Measurements from ENCODE around the gene RAPGEF5.

The RAPGEF5 gene

DNA sequence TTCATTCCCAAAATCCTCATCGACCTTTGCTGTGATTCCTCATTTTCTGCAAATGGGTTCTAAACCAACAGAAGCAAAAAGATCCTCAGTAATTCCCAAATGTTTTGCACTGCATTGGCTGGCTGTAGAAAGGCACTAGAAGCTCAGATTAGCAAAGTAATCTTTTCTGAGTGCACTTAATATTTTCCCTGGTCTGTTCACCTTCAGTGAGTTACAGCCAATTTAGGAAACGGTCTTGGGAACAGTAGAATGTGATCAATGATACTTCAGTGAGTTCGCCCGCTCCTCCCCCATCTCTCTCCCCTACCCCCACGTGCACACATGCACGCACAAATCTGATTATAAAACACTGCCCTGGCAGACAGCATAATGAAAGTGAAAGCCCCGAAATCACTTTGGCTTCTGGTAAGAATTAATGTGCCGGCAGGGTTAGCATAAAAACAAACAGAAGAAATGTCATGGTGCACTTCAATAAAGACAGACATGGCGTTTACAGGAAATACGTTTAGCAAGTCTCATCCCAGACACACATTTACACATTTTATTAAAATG is 209.9 kb downstream of the RAPGEF5 start:
- no peak for DNase-seq

DNA sequence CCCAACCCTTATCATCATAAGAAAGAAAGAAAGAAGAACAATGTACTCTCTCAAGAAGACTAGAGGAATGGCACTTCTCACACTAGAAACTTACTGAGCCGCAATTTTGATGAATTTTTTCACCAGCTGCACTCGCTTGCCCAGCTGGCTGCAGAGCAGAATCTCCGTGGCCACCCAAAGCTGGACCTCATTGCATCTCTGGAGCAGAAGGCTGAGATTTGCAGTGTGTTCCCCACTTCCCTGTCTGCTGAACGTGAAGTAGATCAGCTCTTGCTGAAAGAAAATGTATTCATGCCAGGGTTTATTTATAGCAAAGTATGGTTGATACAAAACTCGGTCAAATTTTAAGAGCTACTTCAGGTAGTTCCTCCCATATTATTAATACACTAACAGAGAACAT is 212.0 kb downstream of the RAPGEF5 start:
- DNase-seq = no peak

DNA sequence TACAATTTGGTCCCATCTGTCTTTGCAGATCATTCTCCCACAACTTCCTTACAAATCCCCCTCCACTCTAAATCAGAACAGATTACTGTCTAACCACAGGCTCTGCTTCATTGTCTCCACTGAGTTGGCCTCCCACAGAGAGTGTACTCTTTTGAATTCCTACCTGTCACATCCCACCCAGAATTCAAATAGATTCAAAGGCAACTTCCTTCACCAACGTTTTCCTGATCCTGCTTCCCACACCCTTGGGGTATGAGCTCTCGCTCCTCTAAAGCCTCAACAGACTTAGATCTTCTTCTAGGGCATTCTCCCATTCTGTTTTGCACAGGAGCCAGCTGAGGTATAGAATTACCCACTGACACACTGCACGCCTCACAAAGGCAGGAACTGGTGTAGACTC is 213.5 kb downstream of the RAPGEF5 start:
- no peak for DNase-seq

DNA sequence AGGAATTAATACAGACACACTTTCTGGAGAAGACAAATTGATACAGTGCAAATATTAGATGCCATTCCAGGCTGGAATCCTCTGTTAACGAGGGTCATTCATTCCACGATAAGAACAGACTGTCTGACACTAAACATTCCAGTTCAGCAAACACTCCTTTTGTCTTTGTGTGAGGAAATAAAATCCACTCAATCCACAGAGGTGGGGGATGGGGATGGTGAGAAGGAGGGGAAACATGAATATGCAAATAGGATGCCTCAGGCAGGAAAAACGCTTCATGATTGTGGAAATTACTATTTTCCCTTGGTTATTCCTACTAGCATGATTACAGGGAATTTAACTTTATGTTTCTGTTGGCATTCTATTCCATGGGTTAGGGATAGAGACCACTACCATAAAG is 214.4 kb downstream of the RAPGEF5 start:
- no peak for DNase-seq

DNA sequence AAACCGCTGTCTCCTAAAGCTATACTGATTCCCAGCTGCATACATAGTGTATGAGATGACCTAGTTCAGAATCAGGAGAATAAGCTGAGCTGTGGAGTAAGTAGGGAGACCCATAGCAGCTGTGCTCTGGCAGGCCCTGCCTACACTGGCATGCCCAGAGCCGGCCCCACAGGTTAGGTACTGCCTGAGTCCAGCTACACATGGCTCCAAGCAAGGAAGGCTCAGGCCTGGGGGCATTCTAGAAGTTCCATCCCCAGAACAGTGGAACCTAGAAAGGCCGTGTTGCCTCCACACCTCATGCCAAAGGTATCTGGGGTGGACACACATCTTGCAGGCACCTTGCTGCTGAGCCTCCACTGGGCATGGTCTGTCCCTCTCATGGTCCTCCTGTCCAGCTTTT is 215.6 kb downstream of the RAPGEF5 start:
- DNase-seq = no peak

DNA sequence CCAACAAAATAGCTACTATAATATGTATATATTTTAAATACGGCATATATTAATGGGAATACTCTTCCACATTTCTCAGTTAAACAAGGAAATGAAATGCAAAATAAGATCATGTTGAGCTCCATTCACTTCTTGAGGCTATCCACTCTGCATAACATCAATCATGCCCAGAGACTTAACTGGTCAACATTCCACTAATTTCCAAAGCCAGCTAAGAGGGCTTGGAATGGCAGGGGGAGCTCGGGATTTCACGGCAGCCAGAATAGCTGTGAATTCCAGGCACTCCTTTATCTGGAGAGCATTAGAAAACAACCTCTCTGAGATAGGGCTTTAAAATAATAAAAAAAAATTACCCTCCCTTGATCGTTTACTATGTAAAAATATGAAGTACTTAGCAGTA is 216.4 kb downstream of the RAPGEF5 start:
- no peak for DNase-seq

DNA sequence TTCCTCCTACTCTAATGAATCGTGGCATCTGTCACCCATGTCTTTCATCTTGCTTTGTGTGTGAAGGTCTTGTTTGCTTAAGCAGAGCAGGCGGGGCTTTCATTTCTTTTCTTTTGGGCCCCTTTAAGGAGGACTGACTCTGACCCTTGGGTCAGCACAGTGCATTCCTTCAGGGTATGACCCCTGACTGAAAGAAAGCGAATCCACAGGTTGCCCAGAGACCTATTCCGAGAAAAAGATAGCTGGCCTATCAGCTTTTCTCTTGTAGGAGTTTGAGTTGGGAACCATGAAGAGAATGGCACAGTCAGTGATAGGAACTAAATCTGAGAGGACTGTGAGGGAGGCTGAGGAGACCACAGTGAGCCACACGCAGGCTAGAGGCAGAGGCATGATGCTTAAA is 218.1 kb downstream of the RAPGEF5 start:
- DNase-seq = no peak

DNA sequence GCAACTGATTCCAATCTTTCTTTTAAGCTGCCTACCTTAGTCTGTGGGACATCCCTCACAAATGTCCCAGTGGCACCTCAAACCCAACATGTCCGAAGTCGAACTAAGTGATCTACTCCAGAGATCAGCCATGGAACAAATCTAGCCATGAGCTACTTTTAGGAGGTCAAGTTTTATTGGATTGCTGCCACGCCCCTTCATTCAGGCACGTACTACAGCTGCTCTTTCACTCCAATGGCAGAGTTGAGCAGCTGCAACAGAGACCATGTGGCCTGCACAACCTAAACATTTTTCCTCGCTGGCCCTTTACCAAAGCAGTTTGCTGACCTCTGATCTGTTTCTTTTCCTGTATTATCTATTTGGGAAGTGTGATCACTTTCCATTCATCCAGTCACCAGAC is 218.8 kb downstream of the RAPGEF5 start:
- DNase-seq = no peak

DNA sequence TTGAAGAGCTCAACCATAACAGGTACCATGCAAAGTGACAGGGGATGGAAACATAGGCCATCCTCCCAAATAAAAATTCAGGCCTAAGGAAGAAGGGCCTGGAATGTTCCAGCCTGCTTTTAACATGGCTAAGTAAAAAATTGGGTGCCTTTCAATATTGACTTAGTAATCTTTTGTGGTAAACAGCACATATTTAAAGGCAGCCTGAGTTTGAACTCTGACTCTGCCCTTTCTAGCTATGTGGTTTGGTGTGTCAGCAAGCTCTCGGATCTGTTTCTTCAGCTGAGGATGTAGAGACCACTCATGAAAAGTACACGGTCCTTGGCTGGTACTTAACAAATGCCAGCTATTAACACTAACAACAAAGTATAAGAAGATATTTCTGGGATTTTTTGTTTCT is 219.5 kb downstream of the RAPGEF5 start:
- no peak for DNase-seq

DNA sequence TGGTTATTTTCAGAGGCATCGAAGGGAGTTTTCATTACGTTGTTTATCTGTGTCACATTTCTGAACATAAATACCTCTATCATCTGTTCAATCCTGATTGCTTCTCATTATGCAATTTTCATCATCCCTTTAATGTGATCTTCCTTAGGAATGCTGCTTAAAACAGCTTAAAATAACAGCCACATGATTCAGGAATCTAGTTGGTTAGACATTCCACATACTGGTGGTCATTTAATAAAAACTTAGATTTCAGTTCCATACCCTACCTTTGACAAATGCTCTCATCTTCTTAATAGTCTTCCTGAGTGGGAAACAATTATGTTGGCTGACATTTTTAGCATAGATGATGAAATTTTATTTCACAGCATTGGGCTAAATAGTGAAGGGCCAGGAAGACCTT is 219.9 kb downstream of the RAPGEF5 start:
- DNase-seq = no peak

DNA sequence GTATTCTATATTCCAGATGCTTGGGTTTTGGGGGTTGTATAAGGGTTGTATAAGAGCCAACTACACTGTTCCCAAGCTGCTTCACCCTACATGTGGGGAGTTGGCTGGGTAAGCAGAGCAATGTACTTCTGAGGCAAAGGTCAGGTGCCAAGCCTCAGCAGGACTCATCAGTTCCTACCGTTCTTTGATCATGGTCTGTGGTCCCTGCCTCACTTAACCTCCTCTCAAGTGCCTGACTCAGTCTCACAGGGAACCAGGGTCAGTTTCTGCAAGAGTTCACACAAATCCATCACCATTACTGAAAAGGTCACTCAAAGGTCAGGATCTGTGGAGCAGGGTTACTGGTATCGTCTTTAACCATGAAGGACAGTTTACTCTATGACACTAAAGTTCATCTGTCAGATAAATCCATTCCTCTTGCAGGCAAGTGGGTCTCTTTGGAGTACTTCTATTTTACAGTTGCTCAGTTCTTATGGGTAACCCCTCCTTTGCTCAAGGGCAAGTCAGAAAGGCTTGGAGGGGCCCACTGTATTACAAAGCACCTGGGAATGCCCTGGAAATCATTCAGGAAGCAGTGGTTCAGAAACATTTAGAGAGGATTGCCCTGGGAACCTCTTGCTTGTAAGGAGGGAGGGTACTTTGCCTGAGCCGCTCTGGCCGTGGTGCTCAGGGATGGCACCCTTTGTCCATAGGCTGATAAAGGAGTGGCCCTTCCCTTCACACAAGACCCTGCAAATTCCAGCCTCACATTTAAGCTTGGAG is 227.0 kb downstream of the RAPGEF5 start:
- no peak for DNase-seq

DNA sequence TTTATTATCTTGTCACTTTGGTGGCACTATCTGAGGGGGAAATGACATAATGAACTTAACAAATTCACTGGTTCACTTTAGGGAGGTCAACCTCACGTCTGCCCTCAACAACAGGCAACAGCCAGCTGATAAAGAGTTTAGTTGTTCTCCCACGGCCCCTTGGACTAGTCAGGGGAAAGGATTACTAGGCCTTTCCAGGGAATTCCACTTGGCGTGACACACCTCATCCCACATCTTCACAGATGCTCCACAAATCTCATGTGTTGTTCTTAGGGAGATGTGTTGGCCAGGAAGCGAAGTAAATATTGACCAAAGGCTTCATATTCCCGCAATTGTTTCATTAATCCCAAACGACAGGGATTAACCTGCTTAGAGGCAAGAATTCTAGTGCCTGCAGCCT is 227.8 kb downstream of the RAPGEF5 start:
- DNase-seq = no peak

DNA sequence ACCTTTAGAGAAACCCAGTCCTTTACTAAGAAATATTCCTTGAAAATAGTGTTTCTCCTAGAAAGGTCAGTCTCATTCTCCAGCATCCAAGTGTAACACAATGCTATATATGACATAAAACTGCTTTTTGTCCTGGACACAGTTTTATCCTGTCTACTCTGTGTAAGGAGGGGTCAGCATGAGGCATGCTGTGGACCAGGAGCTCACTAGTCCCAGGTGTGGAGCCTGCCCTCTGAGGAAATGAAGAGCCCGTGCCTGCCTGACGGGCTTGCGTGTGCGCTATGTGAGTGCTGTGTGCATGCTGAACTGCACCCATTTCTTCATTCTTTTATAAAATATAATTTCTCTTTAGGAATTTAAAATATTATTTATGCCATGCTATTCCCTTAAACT is 228.4 kb downstream of the RAPGEF5 start:
- DNase-seq = no peak

DNA sequence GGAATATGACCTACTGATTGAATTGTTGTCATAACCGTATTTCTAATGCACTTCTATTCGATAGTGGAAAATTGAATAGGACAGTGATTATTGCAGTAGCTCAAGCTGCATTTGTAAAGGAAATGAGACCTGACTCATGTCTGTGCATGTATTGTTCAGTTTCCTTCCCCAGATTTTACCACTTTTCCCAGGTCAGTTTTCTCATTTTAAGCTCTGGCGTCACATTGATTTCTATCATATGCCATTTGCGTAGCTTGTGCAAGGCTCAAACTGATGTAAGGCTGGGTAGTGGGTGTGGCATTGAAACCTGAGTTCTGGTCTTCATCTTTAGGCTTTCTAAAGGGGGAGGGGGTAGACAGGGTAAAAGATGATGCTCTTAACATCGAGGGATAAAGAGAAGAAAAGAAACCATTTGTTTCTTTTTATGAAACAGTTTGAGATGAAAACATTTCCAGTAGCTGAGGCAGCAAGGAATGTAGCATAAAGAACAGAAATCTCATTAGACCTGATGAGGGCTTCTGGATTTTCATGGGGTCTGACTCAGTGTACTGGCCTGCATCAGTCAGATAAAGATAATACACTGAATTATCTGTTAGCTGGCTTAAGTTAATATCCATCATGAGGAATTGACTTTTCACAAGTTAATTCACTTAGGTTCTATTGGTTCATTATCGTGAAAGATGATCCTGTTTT is 229.0 kb downstream of the RAPGEF5 start:
- no peak for DNase-seq

DNA sequence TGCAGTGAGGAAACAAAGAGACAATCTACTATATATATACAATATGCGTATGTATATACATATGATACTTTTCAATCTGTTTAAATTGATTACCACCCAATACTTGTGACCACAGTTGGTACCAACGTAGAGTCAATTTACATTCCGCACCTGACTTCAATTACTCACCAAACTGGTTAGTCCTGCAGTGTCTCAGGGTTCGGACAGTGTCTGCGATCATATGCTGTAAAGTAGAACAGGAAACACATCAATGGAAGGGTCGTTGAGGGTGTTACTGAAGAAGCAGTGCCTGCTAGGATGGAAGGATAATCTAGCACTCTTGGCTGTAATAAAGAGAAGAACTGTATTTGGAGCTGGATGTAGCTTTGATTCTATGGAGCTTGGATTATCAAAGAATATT is 231.5 kb downstream of the RAPGEF5 start:
- DNase-seq = no peak

DNA sequence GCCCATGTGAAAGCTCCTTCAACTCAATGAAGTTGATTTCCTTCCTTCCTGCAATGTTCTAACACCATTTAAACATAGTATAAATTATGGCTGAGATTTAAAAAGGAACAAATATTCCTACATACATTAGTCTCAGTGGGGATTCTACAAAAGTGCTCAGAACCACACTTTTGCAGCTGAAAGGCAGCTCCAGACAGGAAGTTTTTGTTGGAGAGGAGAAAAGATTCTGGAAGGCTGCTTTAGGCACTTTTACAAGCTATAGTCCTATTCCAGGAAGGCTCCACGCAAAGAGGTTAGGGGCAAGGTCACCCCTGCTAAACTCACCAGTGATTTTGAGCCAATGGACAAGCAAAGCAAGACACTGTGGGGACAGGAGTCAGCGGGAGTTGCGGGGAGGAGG is 232.0 kb downstream of the RAPGEF5 start:
- DNase-seq = no peak

DNA sequence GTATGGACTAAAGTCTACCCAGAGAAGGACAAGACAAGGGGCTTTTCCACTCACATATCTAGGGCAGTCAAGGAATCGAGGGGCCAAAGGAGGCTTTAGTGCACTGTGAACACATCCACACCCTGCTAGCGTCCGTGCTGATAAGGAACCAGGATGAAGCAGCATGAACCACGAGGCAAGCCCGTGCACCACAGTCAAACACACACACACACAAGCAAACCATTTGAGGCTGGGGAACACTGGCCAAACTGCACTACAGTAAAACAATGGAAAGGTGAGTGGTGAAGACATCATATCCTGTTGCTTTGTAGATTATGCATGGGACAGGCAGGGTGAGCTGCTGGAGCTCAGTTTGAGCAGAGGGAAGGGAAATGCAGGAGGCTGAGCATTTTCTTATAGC is 233.8 kb downstream of the RAPGEF5 start:
- DNase-seq = no peak

DNA sequence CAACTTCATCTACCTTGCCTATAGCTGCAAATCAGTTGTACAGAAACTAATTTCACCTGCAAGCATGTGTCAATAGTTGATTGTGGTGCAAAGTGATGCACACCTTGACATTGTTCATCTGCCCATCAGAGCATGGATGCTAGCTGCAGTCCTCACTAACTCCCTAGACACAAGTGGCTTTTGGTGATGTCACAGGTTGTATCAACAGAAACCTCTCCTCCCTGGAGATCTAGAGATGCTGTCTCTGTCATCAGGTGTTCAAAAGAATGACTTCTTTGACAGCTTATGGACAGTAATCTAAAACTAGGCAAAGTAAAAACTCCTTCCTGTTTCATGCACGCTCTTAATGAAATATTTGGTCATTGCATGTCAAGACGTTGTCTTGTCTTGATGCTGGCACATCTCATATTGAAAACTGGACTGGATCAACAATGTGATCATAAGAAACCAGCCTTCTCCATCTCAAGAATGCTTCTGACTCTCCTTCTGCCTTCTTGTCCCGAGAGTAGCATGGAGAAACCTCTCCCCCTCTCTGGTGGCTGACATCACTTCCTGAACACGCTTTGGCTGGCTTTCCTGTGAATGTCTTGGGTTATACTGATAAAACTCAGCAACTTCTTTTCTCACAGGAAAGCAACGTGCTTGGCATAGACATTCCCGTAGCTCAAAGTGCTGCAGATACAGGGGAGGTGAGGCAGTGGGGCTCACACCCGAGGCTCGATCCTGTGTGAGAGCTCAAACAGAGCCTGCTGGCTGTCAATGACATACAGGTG is 235.1 kb downstream of the RAPGEF5 start:
- DNase-seq = no peak

DNA sequence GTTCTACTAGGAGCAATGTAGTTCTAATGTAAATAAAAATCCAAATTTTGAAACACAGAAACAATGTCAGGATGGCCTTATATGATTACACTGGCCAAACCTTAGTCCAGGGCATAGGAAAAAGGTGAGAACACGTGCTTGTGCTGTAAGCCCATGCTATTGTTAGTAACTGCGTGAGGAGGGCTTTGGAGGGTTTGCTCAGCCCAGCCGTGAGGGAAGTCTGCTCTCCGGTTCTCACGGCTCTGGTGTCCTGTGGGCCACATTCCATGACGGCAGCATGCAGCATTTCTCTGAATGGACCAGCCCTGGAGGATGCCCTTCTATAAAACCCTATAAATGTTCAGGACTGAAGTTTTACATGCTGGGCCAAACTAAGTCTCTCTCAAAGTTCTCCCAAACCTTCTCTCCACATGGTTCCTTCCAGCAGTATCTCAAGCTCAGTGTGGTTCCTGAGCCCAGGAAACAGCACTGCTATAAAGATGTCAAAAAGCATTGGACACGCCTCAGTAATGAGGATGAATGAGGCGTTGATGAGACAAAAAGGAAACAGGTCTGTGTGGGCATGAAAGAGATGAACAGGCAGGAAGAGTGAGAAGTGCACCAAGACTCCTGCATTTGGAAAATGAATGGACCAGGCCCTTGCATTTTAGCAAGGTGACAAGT is 236.4 kb downstream of the RAPGEF5 start:
- no peak for DNase-seq

DNA sequence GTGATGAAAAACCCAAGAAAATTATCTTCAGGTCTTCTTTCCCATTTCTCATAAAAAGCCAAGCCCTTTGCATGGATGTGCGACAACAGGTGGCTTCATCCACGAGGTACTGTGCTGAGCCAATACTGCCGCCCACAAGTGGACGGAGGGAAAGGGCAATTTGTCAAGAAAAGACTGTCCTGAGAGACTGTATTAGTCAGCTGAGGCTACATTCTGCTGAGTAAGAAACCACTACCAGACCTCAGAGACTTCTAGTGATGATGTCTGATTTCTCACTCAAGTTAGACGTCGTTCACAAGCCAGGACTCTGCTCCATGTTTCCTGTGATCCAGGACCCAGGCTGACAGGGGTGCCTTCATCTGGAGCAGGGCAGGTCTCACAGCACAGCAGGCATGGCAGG is 239.7 kb downstream of the RAPGEF5 start:
- no peak for DNase-seq

DNA sequence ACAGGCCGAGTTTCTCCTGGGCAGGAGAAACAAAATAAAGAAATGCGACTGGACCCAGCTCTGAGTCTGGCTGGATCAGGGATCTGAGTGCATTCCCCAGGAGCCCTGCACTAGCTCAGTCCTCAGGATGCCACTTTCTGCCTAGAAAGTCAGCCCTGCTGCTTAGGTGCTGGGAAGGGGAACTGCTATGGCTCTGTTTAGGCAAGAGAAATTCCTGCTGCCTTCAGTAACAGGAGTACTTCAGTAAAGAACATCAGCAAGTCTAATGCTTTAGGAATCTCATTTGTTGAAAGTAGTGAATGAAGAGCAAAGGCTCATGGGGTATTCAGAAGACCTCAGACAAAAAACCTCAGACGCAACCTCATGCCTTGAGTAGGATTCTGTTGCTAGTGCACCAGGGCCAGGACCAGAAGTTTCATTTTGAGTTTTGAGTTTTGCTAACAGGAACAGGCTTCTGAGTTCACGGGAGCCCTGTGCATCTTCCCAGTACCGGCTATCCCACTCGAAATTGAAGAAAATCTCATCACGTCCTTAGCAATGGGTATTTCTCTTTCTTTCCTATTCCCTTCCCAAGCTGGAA is 240.4 kb downstream of the RAPGEF5 start:
- DNase-seq = no peak

DNA sequence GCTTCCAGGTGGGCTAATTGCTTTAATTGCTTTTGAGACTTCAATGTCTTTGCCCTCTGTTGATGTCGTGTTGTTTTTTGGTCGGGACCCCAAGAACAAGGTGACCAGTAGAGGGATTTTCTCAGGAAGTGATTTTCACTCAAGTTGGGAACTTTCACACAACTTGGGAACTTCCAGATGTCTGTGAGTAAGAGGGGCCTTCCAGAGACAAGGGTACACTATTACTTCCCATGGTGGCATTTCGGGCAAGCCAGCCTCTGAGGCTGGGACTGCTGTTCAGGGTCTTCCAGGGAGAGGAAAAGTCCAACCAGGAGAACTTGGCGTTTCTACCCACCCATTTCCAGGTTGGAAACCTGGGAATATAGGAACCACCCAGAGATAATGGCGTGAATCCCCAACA is 241.3 kb downstream of the RAPGEF5 start:
- DNase-seq = no peak

All from T1000 (cell line).